NCI-H82 treated with DMSO at 0.1 percent for 48 hours (cell line): ENCODE data around the gene FRK.
"Not testable (repeated sequence)": the region's sequence is repeated elsewhere in the genome, so short reads cannot be mapped to it uniquely, and the experiment has no call there.

Experiments used
- DNase-seq: peaks from one replicate; lab custom pipeline; 2025; ENCODE audit not compliant: unreplicated experiment; lab: John Stamatoyannopoulos, UW

The FRK gene

GRCh38 chr6:116074732-116075390 is 14.2 kb upstream of the FRK start:
- no peak for DNase-seq

GRCh38 chr6:116073765-116074440 is 13.2 kb upstream of the FRK start:
- no peak for DNase-seq

GRCh38 chr6:116072368-116072767 is 11.7 kb upstream of the FRK start:
- DNase-seq, result no peak

- DNase-seq, result no peak
Observed at GRCh38 chr6:116070616-116071389, 10.1 kb upstream of the FRK start.

GRCh38 chr6:116070101-116070500 is 9.4 kb upstream of the FRK start:
- DNase-seq, result no peak

GRCh38 chr6:116066789-116067188 is 6.1 kb upstream of the FRK start:
- no peak for DNase-seq

- no peak for DNase-seq
Observed at GRCh38 chr6:116064666-116065065, 4.0 kb upstream of the FRK start.

- DNase-seq, result no peak
Observed at GRCh38 chr6:116062496-116062895, 1.8 kb upstream of the FRK start.

GRCh38 chr6:116059713-116060571 is 749 bp downstream of the FRK start:
- no peak for DNase-seq

- DNase-seq, result no peak
Observed at GRCh38 chr6:116057766-116058165, 2.9 kb downstream of the FRK start.

- DNase-seq, result no peak
Observed at GRCh38 chr6:116055513-116055912, 5.2 kb downstream of the FRK start.

- no peak for DNase-seq
Observed at GRCh38 chr6:116051244-116051643, 9.4 kb downstream of the FRK start.

GRCh38 chr6:116050737-116051136 is 10.0 kb downstream of the FRK start:
- no peak for DNase-seq

GRCh38 chr6:116049321-116049720 is 11.4 kb downstream of the FRK start:
- DNase-seq, result no peak

GRCh38 chr6:116047173-116047933 is 13.3 kb downstream of the FRK start:
- DNase-seq, result no peak

GRCh38 chr6:116046737-116047136 is 14.0 kb downstream of the FRK start:
- DNase-seq, result no peak

GRCh38 chr6:116046272-116046671 is 14.4 kb downstream of the FRK start:
- DNase-seq, result not testable (repeated sequence)

GRCh38 chr6:116041934-116042333 is 18.8 kb downstream of the FRK start:
- DNase-seq, result no peak

- no peak for DNase-seq
Observed at GRCh38 chr6:116040993-116041392, 19.7 kb downstream of the FRK start.

GRCh38 chr6:116036885-116037284 is 23.8 kb downstream of the FRK start:
- no peak for DNase-seq
